HUES6 (cell line): ENCODE data around the gene HNRNPLL.
"Not testable (repeated sequence)": the region's sequence is repeated elsewhere in the genome, so short reads cannot be mapped to it uniquely, and the experiment has no call there.

Experiments
- H3K27ac ChIP-seq: 2 replicates; pipeline ENCODE4 v1.7.0; 2013; ENCODE audit warnings: low read depth, mild to moderate bottlenecking, low read length, inconsistent platforms
- H3K27me3 ChIP-seq: 2 replicates; pipeline ENCODE4 v1.6.1; 2013; ENCODE audit warnings: low read length; ENCODE audit not compliant: control insufficient read depth, insufficient read depth
- H3K36me3 ChIP-seq: 2 replicates; pipeline ENCODE4 v1.6.1; 2013; ENCODE audit warnings: low read length; ENCODE audit not compliant: control insufficient read depth, insufficient read depth
- H3K4me1 ChIP-seq: 2 replicates; pipeline ENCODE4 v1.6.1; 2013; ENCODE audit warnings: low read length; ENCODE audit not compliant: control insufficient read depth, insufficient read depth
- H3K4me3 ChIP-seq: 2 replicates; pipeline ENCODE4 v1.5.1; 2013; ENCODE audit warnings: low read depth, low read length
- H3K9ac ChIP-seq: one replicate; pipeline ENCODE4 v1.6.1; 2013; ENCODE audit warnings: mild to moderate bottlenecking, low read length
- H3K9me3 ChIP-seq: 2 replicates; pipeline ENCODE4 v1.6.1; 2013; ENCODE audit warnings: low read depth, low read length; ENCODE audit not compliant: control insufficient read depth, insufficient read depth

The HNRNPLL gene

GRCh38 chr2:38602732-38603401, at the start of gene HNRNPLL:
TSS of gene HNRNPLL (minus strand) at chr2:38602928. CDS start at chr2:38602626, 302 bp downstream.
- no peaks in the 10 kb centered on the region for H3K9me3 ChIP-seq
- peak within 1 kb of the TSS; percentile 95 for H3K4me3 ChIP-seq
- H3K36me3 ChIP-seq, result no peaks in the 10 kb centered on the region
- peaks cover 29% of the 10 kb centered on the region for H3K4me1 ChIP-seq
- peak within 1 kb of the TSS; percentile 96 for H3K27ac ChIP-seq
- H3K9ac ChIP-seq, result peak within 1 kb of the TSS; percentile 97
- no peaks in the 10 kb centered on the region for H3K27me3 ChIP-seq

GRCh38 chr2:38650717-38651116, 48.0 kb upstream of the HNRNPLL start:
- Histone ChIP-seq H3K36me3 (no peaks in the 10 kb centered on the region), H3K4me1 (no peaks in the 10 kb centered on the region), H3K27ac (no peak overlapping the region), H3K27me3 (no peaks in the 10 kb centered on the region), H3K9ac (no peak overlapping the region), H3K9me3 (no peaks in the 10 kb centered on the region), H3K4me3 (no peak overlapping the region)

GRCh38 chr2:38650012-38650411, 47.3 kb upstream of the HNRNPLL start:
- Histone ChIP-seq H3K9ac (no peak overlapping the region), H3K4me1 (no peaks in the 10 kb centered on the region), H3K27me3 (no peaks in the 10 kb centered on the region), H3K4me3 (no peak overlapping the region), H3K27ac (no peak overlapping the region), H3K9me3 (no peaks in the 10 kb centered on the region), H3K36me3 (no peaks in the 10 kb centered on the region)

GRCh38 chr2:38649176-38649728, 46.5 kb upstream of the HNRNPLL start:
- H3K4me1 ChIP-seq, result no peaks in the 10 kb centered on the region
- H3K36me3 ChIP-seq, result no peaks in the 10 kb centered on the region
- no peak overlapping the region for H3K9ac ChIP-seq
- no peaks in the 10 kb centered on the region for H3K9me3 ChIP-seq
- H3K27me3 ChIP-seq, result no peaks in the 10 kb centered on the region
- no peak overlapping the region for H3K27ac ChIP-seq
- H3K4me3 ChIP-seq, result no peak overlapping the region

- H3K4me1 ChIP-seq, result no peaks in the 10 kb centered on the region
- no peaks in the 10 kb centered on the region for H3K27me3 ChIP-seq
- H3K9ac ChIP-seq, result no peak overlapping the region
- no peak overlapping the region for H3K27ac ChIP-seq
- H3K36me3 ChIP-seq, result no peaks in the 10 kb centered on the region
- peaks cover 7% of the 10 kb centered on the region for H3K9me3 ChIP-seq
- no peak overlapping the region for H3K4me3 ChIP-seq
Observed at GRCh38 chr2:38648107-38648761, 45.5 kb upstream of the HNRNPLL start.

- H3K4me1 ChIP-seq, result not testable (repeated sequence)
Observed at GRCh38 chr2:38643683-38644511, 41.2 kb upstream of the HNRNPLL start.

GRCh38 chr2:38643021-38643671, 40.4 kb upstream of the HNRNPLL start:
- no peaks in the 10 kb centered on the region for H3K4me1 ChIP-seq
- no peaks in the 10 kb centered on the region for H3K27me3 ChIP-seq
- no peak overlapping the region for H3K9ac ChIP-seq
- no peaks in the 10 kb centered on the region for H3K36me3 ChIP-seq
- peaks cover 16% of the 10 kb centered on the region for H3K9me3 ChIP-seq
- H3K27ac ChIP-seq, result no peak overlapping the region
- H3K4me3 ChIP-seq, result no peak overlapping the region

More at GRCh38 chr2:38643683-38644511, 41.2 kb upstream of the HNRNPLL start:
- H3K4me3 ChIP-seq, H3K9ac ChIP-seq, H3K36me3 ChIP-seq, H3K27me3 ChIP-seq, H3K27ac ChIP-seq: not testable (repeated sequence)
- peaks cover 16% of the 10 kb centered on the region for H3K9me3 ChIP-seq

- H3K9me3 ChIP-seq, result peaks cover 16% of the 10 kb centered on the region
Observed at GRCh38 chr2:38642373-38643017, 39.8 kb upstream of the HNRNPLL start.

GRCh38 chr2:38636069-38636468, 33.3 kb upstream of the HNRNPLL start:
- Histone ChIP-seq H3K4me1 (no peaks in the 10 kb centered on the region), H3K4me3 (no peak overlapping the region)

More at GRCh38 chr2:38642373-38643017, 39.8 kb upstream of the HNRNPLL start:
- not testable (repeated sequence) for H3K27ac ChIP-seq, H3K4me1 ChIP-seq, H3K36me3 ChIP-seq, H3K4me3 ChIP-seq, H3K9ac ChIP-seq, H3K27me3 ChIP-seq

GRCh38 chr2:38635139-38635538, 32.4 kb upstream of the HNRNPLL start:
- no peaks in the 10 kb centered on the region for H3K4me1 ChIP-seq
- no peak overlapping the region for H3K9ac ChIP-seq
- no peak overlapping the region for H3K27ac ChIP-seq
- H3K4me3 ChIP-seq, result no peak overlapping the region
- H3K27me3 ChIP-seq, result no peaks in the 10 kb centered on the region
- H3K36me3 ChIP-seq, result no peaks in the 10 kb centered on the region
- no peaks in the 10 kb centered on the region for H3K9me3 ChIP-seq

More at GRCh38 chr2:38636069-38636468, 33.3 kb upstream of the HNRNPLL start:
- H3K27ac ChIP-seq, result no peak overlapping the region
- no peak overlapping the region for H3K9ac ChIP-seq
- H3K27me3 ChIP-seq, result no peaks in the 10 kb centered on the region
- H3K36me3 ChIP-seq, result no peaks in the 10 kb centered on the region
- no peaks in the 10 kb centered on the region for H3K9me3 ChIP-seq
